Medulla oblongata (tissue), 1 donor: ENCODE measurements around the gene MSS51.

Experiments used
- DNase-seq: peaks from one replicate; pipeline ENCODE4 v3.0.0-alpha.2; 2015; ENCODE audit errors: extremely low spot score

MSS51 gene

DNA sequence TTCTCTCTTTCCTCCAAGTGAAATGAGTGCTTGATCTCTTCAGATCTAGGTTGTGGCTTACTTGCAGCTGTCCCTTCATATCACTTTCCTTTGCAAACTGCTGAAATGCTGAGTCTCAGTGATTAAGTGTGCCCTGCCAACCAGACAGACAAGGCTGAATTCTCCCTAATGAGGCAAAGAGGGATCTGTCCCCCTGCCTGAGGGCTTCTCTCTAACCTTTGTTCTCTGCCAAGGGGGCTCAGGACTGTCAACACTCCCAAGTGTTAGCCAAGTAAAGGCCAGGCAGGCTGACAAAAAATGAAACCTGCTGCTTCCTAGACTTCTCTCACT, at the start of gene MSS51:
MSS51 (minus strand) TSS at position 24 of the 330 bp plus-strand sequence. CDS start 5,277 bp downstream, outside the sequence.
- DNase-seq = no peak

DNA sequence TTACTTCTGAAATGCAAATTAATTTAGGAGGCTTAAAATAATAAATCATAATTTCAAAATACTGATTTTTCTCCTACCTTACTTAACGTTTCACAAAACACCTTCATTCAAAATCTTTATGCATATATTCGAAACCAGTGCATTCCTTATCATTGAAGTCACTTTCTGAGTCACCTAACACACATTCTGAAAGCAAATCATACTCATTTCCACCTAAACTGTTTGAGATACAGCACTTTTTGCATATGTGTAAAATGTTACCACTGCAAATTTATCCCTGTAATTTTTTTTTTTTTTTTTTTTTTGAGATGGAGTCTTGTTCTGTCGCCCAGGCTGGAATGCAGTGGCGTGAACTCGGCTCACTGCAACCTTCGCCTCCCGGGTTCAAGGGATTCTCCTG, 46.8 kb upstream of the MSS51 start:
- DNase-seq = no peak

DNA sequence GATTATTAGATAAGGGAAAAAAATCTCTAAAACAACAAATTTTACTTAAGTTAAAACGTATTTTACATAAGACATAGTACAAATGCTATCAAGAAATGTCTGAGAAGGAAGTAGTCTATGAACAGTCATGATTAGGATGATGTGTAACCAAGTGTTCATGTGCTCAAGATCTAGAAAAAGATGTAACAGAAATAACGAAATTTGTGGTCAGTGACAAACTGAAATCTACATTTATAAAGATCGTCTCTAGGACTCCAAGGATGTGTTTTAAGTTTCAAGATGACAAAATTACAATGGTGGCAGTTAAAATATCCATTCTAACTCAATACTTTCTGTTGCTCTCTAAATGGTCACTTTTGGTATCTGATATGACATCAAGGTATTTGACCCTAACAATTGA, 45.3 kb upstream of the MSS51 start:
- no peak for DNase-seq

DNA sequence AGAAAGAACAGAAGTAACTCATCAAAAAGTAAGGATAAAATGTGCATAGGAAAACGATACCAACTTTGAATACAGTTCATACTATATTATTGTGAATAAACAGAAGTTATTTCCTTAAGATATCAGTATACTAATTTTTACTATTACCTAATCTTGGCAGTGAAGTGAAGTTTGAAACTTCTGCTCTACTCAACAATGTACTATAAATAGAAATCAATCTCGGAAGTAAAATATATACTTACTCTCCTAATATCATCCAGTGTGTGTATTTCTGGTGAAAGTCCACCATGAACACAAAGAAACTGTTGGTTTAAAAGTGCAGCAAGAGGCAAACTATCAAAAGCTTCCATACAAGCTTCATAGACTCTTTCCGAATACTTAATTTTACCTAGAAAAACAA, 37.9 kb upstream of the MSS51 start:
- no peak for DNase-seq

DNA sequence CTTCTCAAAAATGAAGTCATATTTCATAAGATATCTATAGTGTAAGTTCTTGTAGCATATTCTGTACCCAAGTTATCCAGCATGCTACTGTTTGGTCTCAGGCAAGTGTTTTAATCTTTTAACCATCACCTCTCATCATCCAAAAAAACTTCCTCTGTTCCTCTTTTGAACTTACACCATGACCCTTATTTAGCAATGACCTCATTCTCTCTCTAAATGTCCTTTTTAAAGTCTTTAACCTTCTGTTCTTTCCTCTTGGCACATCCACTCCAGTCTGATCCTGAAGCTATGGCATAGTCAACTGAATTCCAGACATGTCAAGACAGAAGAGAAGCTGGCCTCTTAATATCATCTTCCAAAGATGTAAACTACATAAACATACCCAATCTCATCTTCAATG, 36.2 kb upstream of the MSS51 start:
- no peak for DNase-seq

DNA sequence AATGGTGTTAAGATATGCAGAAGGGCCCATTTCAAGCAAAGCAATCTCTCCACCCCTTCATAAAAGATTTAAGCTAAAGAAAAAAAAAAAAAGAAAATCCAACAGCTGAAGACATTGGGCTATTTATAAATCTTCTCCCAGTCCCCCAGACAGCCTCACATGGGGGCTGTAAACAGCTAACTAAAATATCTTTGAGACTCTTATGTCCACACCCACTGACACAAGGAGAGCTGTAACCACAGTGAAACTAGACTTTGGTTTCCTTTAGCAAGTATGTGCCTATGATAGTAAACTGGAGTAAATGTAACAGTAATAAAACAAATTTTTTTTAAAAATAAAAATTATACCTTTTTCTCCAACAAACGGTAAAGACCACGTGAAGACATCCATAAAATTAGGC, 33.8 kb upstream of the MSS51 start:
- no peak for DNase-seq

DNA sequence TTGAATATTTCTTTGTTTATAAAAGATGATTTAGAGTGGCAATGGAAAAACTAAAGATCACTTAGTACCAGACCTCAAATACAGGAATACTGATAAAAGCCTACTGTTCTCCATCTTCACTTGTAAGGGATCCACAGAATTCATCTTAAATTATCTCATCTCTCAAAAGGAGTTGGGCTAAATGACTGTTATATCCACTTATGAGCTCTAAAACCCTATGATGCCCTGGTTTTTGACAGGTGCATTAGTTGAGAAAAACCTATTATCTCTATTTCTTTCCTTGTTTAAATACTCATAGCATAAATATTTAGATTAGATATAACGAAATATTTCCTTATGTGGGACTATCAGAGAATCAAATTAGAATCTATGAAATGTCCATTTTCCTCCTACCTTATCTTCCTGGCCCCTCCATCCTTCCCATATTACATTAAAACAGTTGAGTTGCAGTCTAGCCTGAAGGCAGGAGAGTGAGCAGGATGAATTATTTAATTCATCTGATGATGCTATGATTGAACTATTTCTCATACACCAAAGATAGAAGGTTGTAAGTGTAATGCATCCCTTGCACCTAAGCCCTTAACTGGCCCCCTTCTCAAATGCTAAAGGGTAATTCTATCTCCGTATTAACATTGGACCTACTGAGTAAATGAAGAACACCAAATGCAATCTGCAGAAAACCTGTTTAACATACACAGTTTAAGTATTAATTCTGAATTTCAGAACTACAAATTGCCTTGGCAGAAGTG, 32.8 kb upstream of the MSS51 start:
- DNase-seq = no peak

DNA sequence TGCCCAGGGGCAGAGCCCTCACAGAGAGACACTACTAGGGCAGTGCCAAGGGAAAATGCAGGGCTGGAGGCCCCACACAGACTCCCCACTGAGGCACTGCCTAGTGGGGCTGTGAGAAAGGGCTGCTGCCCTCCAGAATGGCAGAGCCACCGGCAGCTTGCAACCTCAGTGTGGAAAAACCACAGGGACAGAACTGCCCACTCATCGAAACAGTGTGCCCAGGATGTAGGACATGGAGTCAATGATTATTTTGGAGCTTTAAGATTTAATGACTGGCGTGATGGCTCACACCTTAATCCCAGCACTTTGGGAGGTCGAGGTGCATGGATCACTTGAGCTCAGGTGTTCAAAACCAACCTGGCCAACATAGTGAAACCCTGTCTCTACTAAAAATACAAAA, 27.5 kb upstream of the MSS51 start:
- DNase-seq = no peak

DNA sequence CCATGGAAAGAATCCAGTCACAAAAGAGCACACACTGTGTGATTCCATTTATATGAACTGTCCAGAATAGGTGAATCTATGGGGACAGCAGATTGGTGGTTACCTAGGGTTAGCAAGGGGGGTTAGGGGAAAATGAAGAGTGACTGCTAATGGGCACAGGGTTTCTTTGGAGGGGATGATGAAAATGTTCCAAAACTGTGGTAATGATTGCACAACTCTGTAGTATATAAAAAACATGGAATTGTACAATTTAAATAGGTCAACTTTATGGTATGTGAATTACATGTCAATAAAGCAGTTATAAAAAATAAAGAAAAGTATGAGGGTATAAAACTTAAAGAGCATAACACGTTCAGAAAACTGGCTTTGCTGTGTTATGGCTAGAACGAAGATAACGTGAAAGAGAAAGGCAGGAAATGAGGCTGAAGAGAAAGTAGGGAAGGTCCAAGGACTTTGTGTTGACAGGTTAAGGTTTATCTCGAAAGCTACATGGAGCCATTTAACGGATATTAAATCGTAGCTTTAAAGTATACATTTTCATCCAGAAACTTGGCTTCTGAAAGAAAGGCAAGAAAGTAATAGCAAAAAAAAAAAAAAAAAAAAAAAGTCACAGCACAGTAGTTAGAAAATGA, 26.4 kb upstream of the MSS51 start:
- no peak for DNase-seq

DNA sequence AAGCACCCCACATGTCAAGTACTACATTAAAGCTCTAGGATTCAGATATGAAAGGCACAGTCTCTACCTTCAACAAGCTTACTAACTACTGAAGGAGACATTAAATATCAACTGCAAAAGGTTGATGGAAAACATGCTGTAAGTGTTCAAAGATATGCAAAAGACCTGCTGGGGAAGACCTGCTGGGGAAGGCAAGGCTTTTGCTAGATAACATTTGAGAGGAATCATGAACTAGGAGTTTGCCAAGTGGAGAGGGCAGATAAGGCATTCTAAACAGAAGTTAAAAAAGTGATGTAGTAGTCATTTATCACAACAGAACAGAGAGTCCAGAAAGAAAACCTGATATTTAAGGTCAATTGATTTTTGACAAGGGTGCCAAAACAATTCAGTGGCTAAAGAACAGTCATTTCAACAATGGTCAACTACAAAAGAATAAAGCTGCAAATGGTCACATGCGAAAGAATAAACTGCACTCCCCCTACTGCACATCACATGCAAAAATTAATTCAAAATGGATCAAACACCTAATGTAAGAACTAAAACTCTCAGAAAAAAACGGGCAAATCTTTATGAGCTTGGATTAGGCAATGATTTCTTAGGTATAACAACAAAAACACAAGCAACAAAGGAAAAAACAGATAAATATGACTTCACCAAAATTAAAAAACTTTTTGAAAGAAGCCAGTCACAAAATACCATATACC, 23.0 kb upstream of the MSS51 start:
- no peak for DNase-seq

DNA sequence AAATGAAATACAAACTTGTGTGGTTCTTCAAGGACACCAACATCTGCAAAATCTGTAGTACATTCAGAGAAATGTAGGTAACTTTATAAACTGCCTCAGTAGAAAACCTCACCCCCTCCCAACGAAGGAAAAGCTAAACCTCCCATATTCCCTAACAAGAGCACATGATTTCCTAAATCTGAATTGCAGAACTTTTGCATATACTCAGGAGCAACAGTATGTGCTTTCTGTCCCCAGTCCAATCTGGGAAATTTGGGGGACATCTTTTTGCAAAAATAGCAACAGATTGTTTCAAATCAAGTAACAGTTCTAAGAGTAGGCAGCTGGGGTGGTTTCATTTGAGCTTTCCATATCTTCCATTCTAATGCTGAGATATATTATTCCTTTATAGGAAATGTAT, 15.8 kb upstream of the MSS51 start:
- no peak for DNase-seq

DNA sequence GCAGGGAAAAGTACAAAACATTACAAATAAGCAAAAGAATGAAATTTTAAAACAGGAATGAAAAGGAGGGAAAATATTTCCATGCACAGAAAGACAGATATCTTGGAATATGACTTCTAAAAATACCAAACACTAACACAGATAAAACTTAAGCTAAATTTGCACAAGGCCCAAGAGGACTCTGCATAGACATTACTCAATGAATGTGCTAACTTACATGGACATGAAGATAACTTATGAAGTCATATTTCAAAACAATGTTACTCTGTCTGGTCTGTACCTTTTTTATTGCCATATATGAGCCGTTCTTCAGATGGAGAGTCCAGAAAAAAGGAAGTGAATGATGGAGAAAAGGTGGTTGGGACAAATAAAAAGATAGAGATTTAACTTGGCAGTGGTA, 15.0 kb upstream of the MSS51 start:
- no peak for DNase-seq

DNA sequence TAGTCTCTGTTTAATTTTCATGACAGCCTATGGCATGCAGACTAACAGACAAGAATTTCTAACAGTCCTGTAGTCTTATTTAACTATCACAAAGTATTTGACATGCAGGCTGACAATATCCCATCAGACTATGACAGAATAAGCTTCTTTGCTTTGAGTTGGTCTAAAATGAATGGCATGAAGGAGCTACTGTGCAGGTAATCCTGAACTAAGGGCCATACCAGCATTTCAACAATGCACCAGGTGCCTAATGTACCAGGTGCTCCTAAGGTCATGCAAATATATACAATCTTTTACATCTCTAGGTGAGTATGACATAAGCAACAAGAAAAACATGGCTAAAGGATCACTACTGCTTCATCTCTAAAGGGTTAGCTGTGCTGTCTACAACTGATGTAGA, 13.6 kb upstream of the MSS51 start:
- no peak for DNase-seq

DNA sequence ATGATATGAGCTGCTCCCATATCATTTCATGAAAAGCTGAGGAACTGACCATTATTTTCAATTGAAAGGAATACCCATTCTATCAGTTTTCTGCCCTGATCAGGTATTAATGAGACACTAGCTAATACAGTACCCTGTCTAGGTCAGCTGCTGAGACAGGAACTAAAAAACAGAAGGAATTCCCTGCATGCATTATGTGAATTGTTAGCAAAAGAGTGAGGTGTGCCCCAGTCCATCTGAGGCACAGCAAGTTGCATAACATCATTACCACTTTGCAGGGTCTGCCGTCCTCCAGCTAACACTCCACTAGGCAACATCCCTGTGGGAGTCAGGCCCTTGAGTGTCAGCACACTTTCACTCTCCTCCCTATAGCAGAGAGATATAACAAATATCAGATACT, 11.1 kb upstream of the MSS51 start:
- DNase-seq = no peak

DNA sequence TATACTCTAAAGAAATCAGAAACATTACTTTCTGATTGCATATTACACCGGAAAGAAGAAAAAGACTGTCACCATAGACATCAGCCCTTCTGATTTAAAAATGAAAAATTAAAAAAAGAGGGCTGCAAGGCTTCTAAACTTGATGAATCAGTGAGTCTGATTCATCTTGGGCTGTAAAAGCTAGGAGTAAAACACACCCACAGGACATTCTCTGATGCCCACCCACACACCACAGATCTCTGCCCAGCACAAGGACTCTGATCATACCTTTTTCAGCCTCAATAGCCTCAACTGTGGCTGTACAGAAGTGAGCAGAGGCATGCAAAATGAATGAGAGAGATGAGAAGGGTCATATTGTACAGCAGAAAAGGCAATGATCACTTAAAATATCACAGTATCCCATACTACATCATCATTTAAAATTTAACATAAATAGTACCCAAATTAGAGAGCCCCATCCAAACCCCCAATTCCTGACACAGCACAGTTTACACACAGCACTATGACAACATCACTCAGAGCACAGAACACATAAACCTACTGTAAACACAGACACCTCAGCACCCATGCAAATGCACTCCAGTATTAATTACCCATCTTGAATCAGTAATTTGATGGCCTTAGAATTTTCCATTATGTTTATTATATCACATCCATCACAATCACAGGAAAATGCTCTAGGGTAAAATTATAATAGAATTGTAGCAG, 6.4 kb upstream of the MSS51 start:
- no peak for DNase-seq

DNA sequence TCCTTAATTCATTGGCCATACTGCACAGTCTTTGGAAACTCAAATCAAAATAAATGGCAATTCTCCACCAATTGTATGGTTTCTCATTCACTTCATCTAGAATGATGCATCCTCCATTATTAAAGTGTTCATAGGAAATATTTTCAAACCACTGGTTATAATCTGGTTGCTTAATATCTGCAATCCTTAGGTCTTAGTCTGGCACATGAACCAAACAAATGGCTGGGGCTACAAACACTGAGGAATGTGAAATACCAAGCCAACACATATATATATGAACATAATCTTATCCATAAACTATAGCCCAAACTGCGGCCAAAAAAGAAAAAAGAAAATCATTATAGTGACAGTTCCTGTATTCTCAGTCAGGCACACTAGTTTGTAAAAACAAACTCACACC, 5.7 kb upstream of the MSS51 start:
- no peak for DNase-seq

DNA sequence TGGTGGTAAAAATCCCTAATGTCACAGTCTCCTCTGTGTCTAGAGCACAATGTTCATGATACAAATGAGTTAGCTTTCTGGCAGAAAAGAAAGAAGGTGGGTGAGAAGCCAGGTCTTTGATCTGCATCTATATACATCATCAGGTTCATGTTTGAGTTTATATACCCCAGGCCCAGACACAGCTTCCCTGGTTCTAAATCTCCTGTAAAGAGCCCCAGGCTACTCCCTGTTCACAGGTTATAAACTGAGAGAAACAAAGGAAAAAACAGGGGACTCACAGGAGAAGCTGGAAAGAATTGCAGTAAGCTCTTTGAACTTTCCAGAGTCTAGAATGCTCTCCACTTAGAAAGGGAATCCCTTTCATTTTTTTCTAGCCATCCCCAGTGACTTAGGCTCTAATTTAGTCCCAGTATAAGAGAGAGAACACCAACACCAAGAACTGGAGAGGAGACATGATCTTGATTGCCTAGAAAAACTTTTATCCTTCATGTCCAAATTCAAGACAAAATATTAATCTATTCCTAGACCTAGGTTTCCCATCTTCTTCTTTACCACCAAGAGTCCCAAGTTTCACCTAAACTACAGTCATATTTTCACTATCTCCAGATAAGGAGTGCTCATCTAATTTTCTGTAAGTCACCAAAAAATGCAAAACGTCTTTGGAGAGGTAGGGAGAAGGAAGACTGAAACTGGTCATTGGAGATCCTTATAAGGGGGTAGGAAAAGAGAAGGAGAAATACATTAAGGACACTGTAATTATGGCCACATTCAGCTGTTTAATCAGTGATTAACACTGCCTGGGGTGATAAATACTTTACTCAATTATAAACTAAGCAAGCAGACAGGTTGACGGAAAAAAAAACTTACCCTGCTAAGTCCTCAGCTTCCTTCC, 469 bp downstream of the MSS51 start:
- no peak for DNase-seq

DNA sequence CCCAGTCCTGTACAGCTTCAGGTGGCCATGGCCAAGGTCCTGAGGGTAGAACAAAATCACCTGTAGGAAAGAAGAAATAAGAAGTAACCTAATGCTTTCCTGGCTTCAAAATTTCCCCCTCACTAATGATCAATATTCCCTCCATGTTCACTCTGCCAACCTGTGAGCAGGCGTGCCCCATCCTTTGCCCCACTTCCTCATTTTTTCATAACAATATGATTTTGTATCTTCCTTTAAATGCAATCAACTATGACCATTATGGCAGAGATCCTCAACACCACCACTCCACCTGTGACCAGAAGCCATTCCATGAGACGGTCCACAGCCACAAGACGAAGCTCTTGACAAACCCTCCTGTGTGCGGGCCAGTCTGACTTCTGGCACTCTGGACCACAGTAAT, 7.0 kb downstream of the MSS51 start:
- DNase-seq = no peak

DNA sequence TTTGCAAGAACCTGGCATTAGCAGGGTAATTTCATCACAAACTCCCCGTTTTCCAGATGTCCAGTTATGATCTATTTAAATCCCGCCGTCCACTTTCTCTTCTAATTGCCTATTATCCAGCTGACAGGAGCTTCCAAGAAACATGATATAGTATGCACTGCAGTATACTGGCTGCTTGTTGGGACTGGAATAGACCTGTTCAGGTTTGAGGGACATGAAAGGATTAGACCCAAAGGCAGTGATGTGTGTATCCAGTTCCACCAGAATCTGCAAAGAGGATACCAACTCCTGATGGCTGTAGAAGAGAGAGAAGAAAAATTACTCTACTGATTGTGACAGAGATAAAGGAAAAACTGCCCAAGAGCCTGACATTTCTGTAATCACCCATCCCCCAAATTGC, 8.9 kb downstream of the MSS51 start:
- DNase-seq = no peak

DNA sequence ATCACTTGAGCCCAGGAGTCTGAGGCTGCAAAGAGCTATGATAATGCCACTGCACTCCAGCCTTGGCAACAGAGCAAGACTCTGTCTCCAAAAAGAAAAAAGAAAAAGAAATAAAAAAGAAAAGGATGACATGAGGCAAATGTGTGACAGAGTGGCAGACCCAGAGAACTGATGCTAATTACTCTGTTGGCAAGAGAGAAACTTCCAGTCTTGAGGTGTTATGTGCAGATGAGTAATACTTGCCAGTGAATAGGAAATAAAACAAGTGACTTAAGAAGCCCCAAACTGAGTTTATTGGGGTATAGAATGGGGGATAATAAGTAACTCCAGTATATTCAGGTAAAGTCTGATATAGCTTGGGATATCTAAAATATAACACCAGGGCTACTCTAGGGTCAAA, 10.1 kb downstream of the MSS51 start:
- DNase-seq = no peak

DNA sequence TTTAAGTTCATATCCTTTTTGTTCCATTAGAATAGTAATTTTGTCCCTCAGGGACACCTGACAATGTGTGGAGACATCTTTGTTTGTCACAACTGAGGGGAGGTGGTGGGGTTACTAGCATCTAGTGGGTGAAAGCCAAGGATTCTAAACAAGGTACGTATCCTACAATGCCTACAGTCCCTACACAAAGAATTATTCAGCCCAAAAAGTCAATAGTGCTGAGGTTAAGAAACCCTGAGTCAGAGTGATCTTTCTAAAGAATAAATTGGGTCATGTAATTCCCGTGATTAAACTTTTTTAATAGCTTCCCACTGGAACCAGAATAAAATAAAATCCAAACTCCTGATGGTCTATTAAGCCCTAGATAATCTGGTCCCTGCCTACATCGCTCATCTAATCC, 16.8 kb downstream of the MSS51 start:
- DNase-seq = no peak
